GM12878 (cell line): Measurements from ENCODE around the gene ECM1.

ENCODE experiments used
- BACH1 ChIP-seq: fragments of 450-650 bp; IDR thresholded peaks from 2 replicates; pipeline ENCODE4 v1.6.1; 2017; ENCODE audit warnings: mild to moderate bottlenecking, borderline replicate concordance
- BMI1 ChIP-seq: fragments of 450-650 bp; IDR thresholded peaks from 2 replicates; pipeline ENCODE4 v1.6.1; 2016; ENCODE audit warnings: mild to moderate bottlenecking, moderate library complexity, borderline replicate concordance
- CEBPB ChIP-seq, 2 experiments: fragments of 150-350 bp in 1 of 2; IDR thresholded peaks; 2 replicates each; pipeline ENCODE4 v1.6.1; 2012 to 2014; ENCODE audit warnings: low read depth in 2 of 2, low read length in 2 of 2, borderline replicate concordance in 1 of 2, inconsistent platforms in 1 of 2
- CHD1 ChIP-seq: IDR thresholded peaks from 2 replicates; pipeline ENCODE4 v1.6.1; 2012; ENCODE audit warnings: low read depth, low read length, improper control_type of control experiment
- CTCF ChIP-seq, 3 experiments: IDR thresholded peaks in 2 of 3; conservative IDR thresholded peaks in 1 of 3; 2 replicates each; pipeline ENCODE4 v1.5.1; 2011; ENCODE audit warnings: low read depth in 3 of 3, low read length in 3 of 3, mild to moderate bottlenecking in 3 of 3, control low read depth in 2 of 3, moderate library complexity in 2 of 3, inconsistent platforms in 1 of 3, mixed read lengths in 1 of 3; ENCODE audit not compliant: control insufficient read depth in 2 of 3, insufficient read depth in 1 of 3; ENCODE audit errors: extremely low read depth in 1 of 3
- MAX ChIP-seq: IDR thresholded peaks from 2 replicates; pipeline ENCODE4 v1.6.1; 2012; ENCODE audit warnings: low read depth, low read length, improper control_type of control experiment
- POLR2A ChIP-seq: IDR thresholded peaks from 2 replicates; pipeline ENCODE4 v1.6.1; 2011; ENCODE audit warnings: low read depth, mild to moderate bottlenecking, low read length
- SP1 ChIP-seq: IDR thresholded peaks from one replicate; pipeline ENCODE4 v1.6.1; 2011; ENCODE audit warnings: low read depth, low read length
- SUZ12 ChIP-seq: fragments of 200-600 bp; sonication (generic); IDR thresholded peaks from one replicate; pipeline ENCODE4 v1.6.1; 2018; ENCODE audit warnings: antibody characterized with exemption, mild to moderate bottlenecking; ENCODE audit not compliant: unreplicated experiment
- ZSCAN29 ChIP-seq: fragments of 450-650 bp; IDR thresholded peaks from 2 replicates; pipeline ENCODE4 v1.6.1; 2017; ENCODE audit warnings: mild to moderate bottlenecking, moderate library complexity
- TF ChIP-seq, protein P1 (sequence below): IDR thresholded peaks from 2 replicates; pipeline ENCODE4 v1.6.1; 2011; ENCODE audit warnings: borderline replicate concordance, low read depth, mild to moderate bottlenecking, moderate library complexity, low read length; ENCODE audit not compliant: insufficient read depth, poor library complexity, severe bottlenecking

GRCh38 chr1:150484861-150485260, 23.0 kb upstream of the ECM1 start:
- TF ChIP-seq BMI1 (no peak), BACH1 (no peak), SUZ12 (no peak), MAX (no peak), CTCF (IDR thresholded peaks at IDR 0.05 in 2 of 3, conservative IDR thresholded peaks at IDR 0.05 in 1 of 3; ENCODE audit: control insufficient read depth in 2 of 3, extremely low read depth in 1 of 3, insufficient read depth in 1 of 3, low read depth in 3 of 3, low read length in 3 of 3) (peak in 2 of 3 experiments; percentile 9 to 10; a peak in 1 of 6 replicates), SP1 (no peak), ZSCAN29 (no peak), POLR2A (no peak), CHD1 (no peak), CEBPB (IDR thresholded peaks at IDR 0.05; ENCODE audit: borderline replicate concordance in 1 of 2, low read depth in 2 of 2, low read length in 2 of 2) (no peak)
- TF ChIP-seq, protein P1, sequence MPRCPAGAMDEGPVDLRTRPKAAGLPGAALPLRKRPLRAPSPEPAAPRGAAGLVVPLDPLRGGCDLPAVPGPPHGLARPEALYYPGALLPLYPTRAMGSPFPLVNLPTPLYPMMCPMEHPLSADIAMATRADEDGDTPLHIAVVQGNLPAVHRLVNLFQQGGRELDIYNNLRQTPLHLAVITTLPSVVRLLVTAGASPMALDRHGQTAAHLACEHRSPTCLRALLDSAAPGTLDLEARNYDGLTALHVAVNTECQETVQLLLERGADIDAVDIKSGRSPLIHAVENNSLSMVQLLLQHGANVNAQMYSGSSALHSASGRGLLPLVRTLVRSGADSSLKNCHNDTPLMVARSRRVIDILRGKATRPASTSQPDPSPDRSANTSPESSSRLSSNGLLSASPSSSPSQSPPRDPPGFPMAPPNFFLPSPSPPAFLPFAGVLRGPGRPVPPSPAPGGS: no peak
